Loucy (cell line): ENCODE data around the gene LMBR1.

Experiments
- EZH2phosphoT487 ChIP-seq: fragments of 200-600 bp; IDR thresholded peaks from 2 replicates; pipeline ENCODE4 v1.6.1; 2018; ENCODE audit warnings: antibody characterized with exemption, mild to moderate bottlenecking, moderate library complexity, borderline replicate concordance
- TF ChIP-seq, protein P1 (sequence below): fragments of 200-600 bp; sonication (generic); conservative IDR thresholded peaks from 2 replicates; pipeline ENCODE4 v1.5.1; 2014; ENCODE audit warnings: mild to moderate bottlenecking, antibody characterized with exemption, low read length

DNA sequence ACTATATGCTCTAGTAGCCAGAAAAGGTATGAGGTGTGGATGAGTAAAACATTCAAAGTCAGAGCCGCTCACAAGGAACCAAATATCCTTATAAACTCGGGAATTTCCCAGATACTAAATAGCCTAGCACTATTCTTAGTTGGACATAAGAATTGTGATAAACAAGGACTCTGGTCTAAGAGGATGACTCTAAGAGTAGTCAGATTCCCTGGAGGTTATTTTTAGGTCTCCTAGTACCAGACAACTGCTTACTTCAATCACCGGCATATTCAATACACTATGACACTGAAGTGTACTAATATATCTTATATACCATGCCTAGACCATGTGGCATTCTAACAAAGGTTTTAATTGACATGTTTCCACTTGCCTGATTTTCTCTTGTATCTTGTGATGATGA, 56.5 kb downstream of the LMBR1 start:
- TF ChIP-seq, protein P1, sequence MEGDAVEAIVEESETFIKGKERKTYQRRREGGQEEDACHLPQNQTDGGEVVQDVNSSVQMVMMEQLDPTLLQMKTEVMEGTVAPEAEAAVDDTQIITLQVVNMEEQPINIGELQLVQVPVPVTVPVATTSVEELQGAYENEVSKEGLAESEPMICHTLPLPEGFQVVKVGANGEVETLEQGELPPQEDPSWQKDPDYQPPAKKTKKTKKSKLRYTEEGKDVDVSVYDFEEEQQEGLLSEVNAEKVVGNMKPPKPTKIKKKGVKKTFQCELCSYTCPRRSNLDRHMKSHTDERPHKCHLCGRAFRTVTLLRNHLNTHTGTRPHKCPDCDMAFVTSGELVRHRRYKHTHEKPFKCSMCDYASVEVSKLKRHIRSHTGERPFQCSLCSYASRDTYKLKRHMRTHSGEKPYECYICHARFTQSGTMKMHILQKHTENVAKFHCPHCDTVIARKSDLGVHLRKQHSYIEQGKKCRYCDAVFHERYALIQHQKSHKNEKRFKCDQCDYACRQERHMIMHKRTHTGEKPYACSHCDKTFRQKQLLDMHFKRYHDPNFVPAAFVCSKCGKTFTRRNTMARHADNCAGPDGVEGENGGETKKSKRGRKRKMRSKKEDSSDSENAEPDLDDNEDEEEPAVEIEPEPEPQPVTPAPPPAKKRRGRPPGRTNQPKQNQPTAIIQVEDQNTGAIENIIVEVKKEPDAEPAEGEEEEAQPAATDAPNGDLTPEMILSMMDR, result no peak
- TF ChIP-seq EZH2phosphoT487, result no peak
